ENCODE data around the gene SLC38A4. TPM values are rescaled to one million over a fixed set of nuclear protein-coding genes. Genes with fewer than 3 reads are reported as not detected.

The SLC38A4 gene
- total RNA-seq, 2 donors from 2014 or later, result 0.28 to 2.0 TPM

- Histone ChIP-seq H3K27me3 (no peaks in the 10 kb centered on the region), H3K4me3 (no peak overlapping the region), H3K36me3 (no peaks in the 10 kb centered on the region), H3K27ac (no peak overlapping the region), H3K4me1 (peaks cover 0 to 12% of the 10 kb centered on the region in 2 donors), H3K9me3 (no peaks in the 10 kb centered on the region)
- DNase-seq (ENCODE audit: low spot score), result no peak
- TF ChIP-seq CTCF (IDR thresholded peaks at IDR 0.05), result no peak
Measured at GRCh38 chr12:46775796-46776195, 50.0 kb downstream of the SLC38A4 start.

- H3K4me1 ChIP-seq, result peaks cover 0 to 25% of the 10 kb centered on the region in 2 donors
- DNase-seq (ENCODE audit: low spot score), result no peak
- H3K27me3 ChIP-seq, result no peaks in the 10 kb centered on the region
- H3K27ac ChIP-seq, result peak overlapping the region in 1 of 2 donors; percentile 50
- no peak for TF ChIP-seq CTCF (IDR thresholded peaks at IDR 0.05)
- H3K36me3 ChIP-seq, result no peaks in the 10 kb centered on the region
- no peaks in the 10 kb centered on the region for H3K9me3 ChIP-seq
- H3K4me3 ChIP-seq, result no peak overlapping the region
Measured at GRCh38 chr12:46774322-46774633, 51.5 kb downstream of the SLC38A4 start.

GRCh38 chr12:46773586-46774321 is 52.0 kb downstream of the SLC38A4 start:
- no peak for DNase-seq (ENCODE audit: low spot score)
- peak overlapping the region in 1 of 2 donors; percentile 50 for H3K27ac ChIP-seq
- no peak overlapping the region for H3K4me3 ChIP-seq
- TF ChIP-seq CTCF (IDR thresholded peaks at IDR 0.05), result no peak
- H3K4me1 ChIP-seq, result peaks cover 0 to 25% of the 10 kb centered on the region in 2 donors
- no peaks in the 10 kb centered on the region for H3K9me3 ChIP-seq
- no peaks in the 10 kb centered on the region for H3K36me3 ChIP-seq
- no peaks in the 10 kb centered on the region for H3K27me3 ChIP-seq

- H3K9me3 ChIP-seq, result no peaks in the 10 kb centered on the region
- no peak overlapping the region for H3K4me3 ChIP-seq
- TF ChIP-seq CTCF (IDR thresholded peaks at IDR 0.05), result no peak
- no peak for DNase-seq (ENCODE audit: low spot score)
- no peaks in the 10 kb centered on the region for H3K36me3 ChIP-seq
- H3K4me1 ChIP-seq, result peaks cover 0 to 25% of the 10 kb centered on the region in 2 donors
- H3K27me3 ChIP-seq, result no peaks in the 10 kb centered on the region
- peak overlapping the region in 1 of 2 donors; percentile 58 for H3K27ac ChIP-seq
Measured at GRCh38 chr12:46771268-46771827, 54.4 kb downstream of the SLC38A4 start.

- Histone ChIP-seq H3K4me3 (no peak overlapping the region), H3K9me3 (no peaks in the 10 kb centered on the region), H3K27ac (peak overlapping the region in 1 of 2 donors; percentile 58), H3K27me3 (no peaks in the 10 kb centered on the region), H3K36me3 (no peaks in the 10 kb centered on the region), H3K4me1 (peaks cover 0 to 25% of the 10 kb centered on the region in 2 donors)
- no peak for DNase-seq (ENCODE audit: low spot score)
- no peak for TF ChIP-seq CTCF (IDR thresholded peaks at IDR 0.05)
Measured at GRCh38 chr12:46770501-46771183, 55.2 kb downstream of the SLC38A4 start.
